Naive thymus-derived CD8-positive, alpha-beta T cell (primary cell): Measurements from ENCODE around the gene COL8A1. TPM values are rescaled to one million over a fixed set of nuclear protein-coding genes. Genes with fewer than 3 reads are reported as not detected.
"Not testable (repeated sequence)": the region's sequence is repeated elsewhere in the genome, so short reads cannot be mapped to it uniquely, and the experiment has no call there.

ENCODE experiments used
- ATAC-seq, 2 donors: fragments of 150-1000 bp; cut with Tn5 transposase in 1 of 2; sonication (Bioruptor Pico), chemical (Tn5 transposase) in 1 of 2; 1 replicate in 1 of 2; 2 replicates in 1 of 2; pipeline ENCODE4 v1.10.0; 2021; ENCODE audit warnings: mild to moderate bottlenecking in 2 of 2, moderate library complexity in 2 of 2
- POLR2A ChIA-PET: fragments of 350-600 bp; sonication (Branson Sonifier 250); formaldehyde crosslinking; loops from one replicate; lab custom pipeline; 2021; ENCODE audit warnings: antibody characterized with exemption; lab: Charles Lee
- DNase-seq, 10 donors: peaks; one replicate each; pipeline versions ENCODE4 v3.0.0 to v3.0.0-alpha.2; 2020 to 2022
- H3K27ac Mint-ChIP-seq, 10 donors: one replicate each; pipeline ENCODE4 v1.8.0; 2020 to 2022; ENCODE audit warnings: mild to moderate bottlenecking in 10 of 10, mixed read lengths in 10 of 10, moderate library complexity in 4 of 10, inconsistent platforms in 1 of 10
- H3K27me3 Mint-ChIP-seq, 5 donors: one replicate each; pipeline ENCODE4 v1.8.0; 2021 to 2022; ENCODE audit warnings: mixed read lengths in 5 of 5
- H3K36me3 Mint-ChIP-seq, 3 donors: one replicate each; pipeline ENCODE4 v1.8.0; 2020 to 2022; ENCODE audit warnings: mixed read lengths in 3 of 3, mild to moderate bottlenecking in 2 of 3, inconsistent platforms in 1 of 3
- H3K4me1 Mint-ChIP-seq, 4 donors: one replicate each; pipeline ENCODE4 v1.8.0; 2021 to 2022; ENCODE audit warnings: mixed read lengths in 4 of 4
- H3K4me3 Mint-ChIP-seq, 10 donors: one replicate each; pipeline ENCODE4 v1.8.0; 2020 to 2022; ENCODE audit warnings: mild to moderate bottlenecking in 10 of 10, mixed read lengths in 10 of 10, moderate library complexity in 6 of 10, inconsistent platforms in 1 of 10
- H3K9me3 Mint-ChIP-seq, 9 donors: one replicate each; pipeline ENCODE4 v1.8.0; 2020 to 2022; ENCODE audit warnings: mixed read lengths in 9 of 9, mild to moderate bottlenecking in 3 of 9, inconsistent platforms in 1 of 9, moderate library complexity in 1 of 9
- polyA plus RNA-seq, 3 donors: library from polyadenylated mRNA; unstranded; fragments of 300-500 nt; fragmentation: Illumina TruSeq; gene quantifications; one replicate each; pipeline ENCODE4 v1.2.3, GENCODE V29; 2021
- total RNA-seq, 8 experiments: library from RNA in 2 of 8; stranded (reverse) in 2 of 8; gene quantifications; one replicate each; pipeline ENCODE4 v1.2.3 and lab custom pipeline; 2021 to 2026

The COL8A1 gene
- total RNA-seq: under 1 TPM in 1 of 2 experiments, not detected in 1; 0.21 TPM
- not detected for polyA plus RNA-seq
- total RNA-seq (lab: John Stamatoyannopoulos, UW): 0 to 0.15 (median 0) reads per million in 6 experiments

- Mint-ChIP-seq H3K27ac (peak within 1 kb of the TSS in 1 of 10 donors; percentile 17), H3K36me3 (peaks cover 0 to 4% (median 0%) of the 10 kb centered on the region in 3 donors), H3K9me3 (peaks cover 0 to 8% (median 0%) of the 10 kb centered on the region in 9 donors), H3K27me3 (peaks cover 44 to 75% (median 54%) of the 10 kb centered on the region in 5 donors), H3K4me1 (peaks cover 11 to 19% (median 14%) of the 10 kb centered on the region in 4 donors), H3K4me3 (peak within 1 kb of the TSS; percentile 1 to 78 (median 66))
- DNase-seq (peak in 1 of 10 donors; percentile 60), ATAC-seq (no peak)
- POLR2A ChIA-PET: no interaction called here
Observed at GRCh38 chr3:99638167-99638948, at the start of gene COL8A1. Gene COL8A1 (plus strand): TSS chr3:99638594. CDS start chr3:99790683, 152,089 bp downstream.

GRCh38 chr3:99589168-99589567 is 49.2 kb upstream of the COL8A1 start:
- H3K9me3 Mint-ChIP-seq: peaks cover 0 to 18% (median 0%) of the 10 kb centered on the region in 9 donors
- H3K4me3 Mint-ChIP-seq, H3K27me3 Mint-ChIP-seq, DNase-seq, POLR2A ChIA-PET, H3K27ac Mint-ChIP-seq, H3K36me3 Mint-ChIP-seq, H3K4me1 Mint-ChIP-seq, ATAC-seq: not testable (repeated sequence)

DNA sequence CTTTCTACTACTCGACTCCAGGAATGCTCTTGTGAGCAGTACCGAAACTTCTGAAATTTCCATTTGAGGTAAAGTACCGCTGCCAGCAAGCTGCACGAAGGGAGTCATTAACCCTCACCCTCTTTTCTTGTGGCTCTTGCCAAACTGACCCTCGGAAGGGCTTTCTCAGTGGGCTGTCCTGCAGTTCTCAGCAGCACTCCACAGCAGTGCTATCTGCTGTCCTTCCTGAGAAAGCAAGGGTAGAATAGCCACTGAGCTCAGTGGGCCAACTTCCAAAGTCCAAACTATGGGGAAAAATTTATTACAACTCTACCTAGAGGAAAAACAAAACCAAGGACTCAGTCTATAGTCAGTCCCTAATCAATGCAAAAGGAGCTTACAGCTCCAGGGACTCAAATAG is 38.5 kb upstream of the COL8A1 start:
- no peak for ATAC-seq
- no peak overlapping the region for H3K4me3 Mint-ChIP-seq
- POLR2A ChIA-PET: no interaction called here
- peaks cover 0 to 2% (median 0%) of the 10 kb centered on the region in 9 donors for H3K9me3 Mint-ChIP-seq
- H3K4me1 Mint-ChIP-seq: no peaks in the 10 kb centered on the region
- H3K36me3 Mint-ChIP-seq: no peaks in the 10 kb centered on the region
- no peak for DNase-seq
- H3K27ac Mint-ChIP-seq: no peak overlapping the region
- no peaks in the 10 kb centered on the region for H3K27me3 Mint-ChIP-seq

DNA sequence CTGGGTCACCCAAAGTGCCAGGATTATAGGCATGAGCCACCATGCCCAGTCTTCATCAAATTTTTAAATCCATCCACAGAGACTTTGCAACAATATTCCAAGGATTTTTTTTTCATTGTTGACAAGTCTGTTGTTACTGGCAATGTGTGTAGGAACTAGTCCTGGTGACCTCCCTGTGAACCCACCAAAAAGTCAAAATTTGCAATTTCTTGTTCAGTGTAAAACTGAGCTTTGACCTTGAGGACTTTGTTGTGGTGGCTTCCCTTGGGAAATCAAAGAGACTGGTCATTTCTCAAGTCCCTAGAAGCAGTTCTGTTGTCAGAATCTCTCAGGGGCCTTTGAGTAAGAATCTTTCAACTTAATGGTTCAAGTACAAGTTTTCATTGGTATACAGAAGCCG is 36.9 kb upstream of the COL8A1 start:
- POLR2A ChIA-PET: no interaction called here
- no peak for DNase-seq
- Mint-ChIP-seq H3K27me3 (no peaks in the 10 kb centered on the region), H3K9me3 (peaks cover 0 to 2% (median 0%) of the 10 kb centered on the region in 9 donors), H3K4me3 (no peak overlapping the region), H3K4me1 (no peaks in the 10 kb centered on the region), H3K36me3 (no peaks in the 10 kb centered on the region), H3K27ac (no peak overlapping the region)
- ATAC-seq: no peak

DNA sequence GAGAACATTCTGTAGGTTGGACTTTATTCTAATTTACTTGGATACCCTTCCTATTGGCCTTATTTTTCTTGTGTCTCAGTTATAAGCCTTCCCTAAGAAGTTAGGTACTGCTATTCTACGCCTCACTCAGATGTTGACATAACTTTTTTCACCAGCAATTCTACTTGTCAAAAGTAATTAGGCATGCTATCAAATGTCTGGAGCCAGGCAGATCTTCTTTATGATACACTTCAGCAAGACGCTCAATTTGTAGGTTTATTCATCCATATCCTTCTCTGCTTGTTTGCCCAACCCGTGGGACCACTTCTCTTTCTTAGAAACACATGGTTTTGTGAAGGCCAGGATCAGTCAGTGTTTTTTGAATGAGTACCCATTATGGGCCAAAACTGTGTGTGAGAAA is 36.2 kb upstream of the COL8A1 start:
- no peaks in the 10 kb centered on the region for H3K4me1 Mint-ChIP-seq
- DNase-seq (no peak), ATAC-seq (no peak)
- H3K9me3 Mint-ChIP-seq: peaks cover 0 to 2% (median 0%) of the 10 kb centered on the region in 9 donors
- no peak overlapping the region for H3K27ac Mint-ChIP-seq
- H3K27me3 Mint-ChIP-seq: no peaks in the 10 kb centered on the region
- POLR2A ChIA-PET: no interaction called here
- no peak overlapping the region for H3K4me3 Mint-ChIP-seq
- no peaks in the 10 kb centered on the region for H3K36me3 Mint-ChIP-seq

- H3K9me3 Mint-ChIP-seq: peaks cover 0 to 6% (median under 1%) of the 10 kb centered on the region in 9 donors
- H3K4me1 Mint-ChIP-seq: no peaks in the 10 kb centered on the region
- POLR2A ChIA-PET: no interaction called here
- no peak overlapping the region for H3K4me3 Mint-ChIP-seq
- peaks cover 0 to 13% (median 2%) of the 10 kb centered on the region in 5 donors for H3K27me3 Mint-ChIP-seq
- ATAC-seq (no peak), DNase-seq (no peak)
- no peak overlapping the region for H3K27ac Mint-ChIP-seq
- H3K36me3 Mint-ChIP-seq: no peaks in the 10 kb centered on the region
Observed at GRCh38 chr3:99607151-99607550, 31.2 kb upstream of the COL8A1 start.

DNA sequence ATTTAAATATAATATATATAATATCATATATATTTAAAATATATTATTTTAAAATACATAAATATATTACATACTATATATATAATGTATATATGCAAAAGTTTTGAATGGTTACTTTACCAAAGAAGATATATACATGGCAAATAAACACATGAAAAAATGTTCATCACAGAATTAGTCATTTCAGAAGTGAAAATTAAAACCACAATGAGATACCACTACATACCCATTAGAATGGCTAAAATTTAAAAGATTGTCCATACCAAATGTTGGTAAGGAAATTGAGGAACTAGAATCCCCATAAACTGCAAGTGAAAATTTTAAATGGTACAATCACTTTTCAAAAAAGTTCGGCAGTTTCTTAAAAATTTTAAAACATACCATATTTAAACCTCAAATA is 23.6 kb upstream of the COL8A1 start:
- no peaks in the 10 kb centered on the region for H3K36me3 Mint-ChIP-seq
- ATAC-seq: no peak

DNA sequence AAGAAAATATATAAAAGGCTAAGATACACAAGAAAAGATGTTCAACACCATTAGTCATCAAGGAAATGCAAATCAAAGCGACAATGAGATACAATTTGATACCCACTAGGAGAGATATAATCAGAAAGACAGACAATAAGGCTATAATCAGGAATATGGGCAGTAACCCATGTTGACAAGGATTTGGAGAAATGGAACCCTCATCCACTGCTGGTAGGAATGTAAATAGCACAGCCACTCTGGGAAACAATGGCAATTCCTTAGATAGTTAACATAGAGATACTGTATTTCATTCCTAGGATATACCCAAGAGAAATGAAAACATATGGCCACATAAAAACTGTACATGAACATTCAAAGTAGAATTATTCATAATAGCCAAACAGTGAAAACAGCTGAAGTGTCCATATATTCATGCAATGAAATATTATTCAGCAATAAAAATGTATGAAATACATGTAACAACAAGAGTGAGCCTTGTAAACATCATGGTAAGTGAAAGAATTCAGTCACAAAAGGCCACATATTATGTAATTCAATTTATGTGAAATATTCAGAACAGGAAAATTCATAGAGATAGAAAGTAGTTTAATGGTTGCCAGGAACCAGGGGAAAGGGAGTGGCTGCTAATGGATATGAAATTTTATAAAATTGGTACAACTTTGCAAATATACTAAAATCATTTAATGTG is 18.2 kb upstream of the COL8A1 start:
- Mint-ChIP-seq H3K9me3 (peaks cover 0 to 18% (median 2%) of the 10 kb centered on the region in 9 donors), H3K4me1 (no peaks in the 10 kb centered on the region), H3K36me3 (no peaks in the 10 kb centered on the region), H3K27me3 (peaks cover 2 to 8% (median 4%) of the 10 kb centered on the region in 5 donors), H3K4me3 (no peak overlapping the region), H3K27ac (no peak overlapping the region)
- POLR2A ChIA-PET: no interaction called here
- ATAC-seq: no peak
- DNase-seq: no peak

More for the DNA sequence above, 23.6 kb upstream of the COL8A1 start:
- no peak overlapping the region for H3K4me3 Mint-ChIP-seq
- H3K9me3 Mint-ChIP-seq: peaks cover 0 to 15% (median 4%) of the 10 kb centered on the region in 9 donors
- peaks cover 3 to 20% (median 5%) of the 10 kb centered on the region in 5 donors for H3K27me3 Mint-ChIP-seq
- POLR2A ChIA-PET: no interaction called here
- no peak for DNase-seq
- no peaks in the 10 kb centered on the region for H3K4me1 Mint-ChIP-seq
- H3K27ac Mint-ChIP-seq: no peak overlapping the region

DNA sequence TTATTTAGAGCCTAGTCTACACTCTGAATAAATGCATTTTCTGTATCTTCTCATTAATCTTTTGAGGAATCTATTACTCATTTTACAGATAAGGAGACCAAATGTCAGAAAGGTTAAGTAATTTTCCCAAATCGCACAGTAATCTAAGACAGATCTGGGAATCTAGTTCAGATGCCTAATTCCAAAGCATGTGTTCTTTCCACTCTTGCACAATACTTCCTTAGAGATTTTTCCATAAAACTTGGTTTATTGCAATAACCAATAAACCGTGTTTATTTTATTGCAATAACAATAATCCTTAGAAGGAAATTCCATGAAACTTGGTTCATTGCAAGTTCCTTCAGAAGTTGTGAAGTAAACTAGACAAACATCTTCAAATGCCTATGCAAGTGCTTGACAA is 17.4 kb upstream of the COL8A1 start:
- Mint-ChIP-seq H3K4me1 (no peaks in the 10 kb centered on the region), H3K27me3 (peaks cover 0 to 8% (median 2%) of the 10 kb centered on the region in 5 donors)

DNA sequence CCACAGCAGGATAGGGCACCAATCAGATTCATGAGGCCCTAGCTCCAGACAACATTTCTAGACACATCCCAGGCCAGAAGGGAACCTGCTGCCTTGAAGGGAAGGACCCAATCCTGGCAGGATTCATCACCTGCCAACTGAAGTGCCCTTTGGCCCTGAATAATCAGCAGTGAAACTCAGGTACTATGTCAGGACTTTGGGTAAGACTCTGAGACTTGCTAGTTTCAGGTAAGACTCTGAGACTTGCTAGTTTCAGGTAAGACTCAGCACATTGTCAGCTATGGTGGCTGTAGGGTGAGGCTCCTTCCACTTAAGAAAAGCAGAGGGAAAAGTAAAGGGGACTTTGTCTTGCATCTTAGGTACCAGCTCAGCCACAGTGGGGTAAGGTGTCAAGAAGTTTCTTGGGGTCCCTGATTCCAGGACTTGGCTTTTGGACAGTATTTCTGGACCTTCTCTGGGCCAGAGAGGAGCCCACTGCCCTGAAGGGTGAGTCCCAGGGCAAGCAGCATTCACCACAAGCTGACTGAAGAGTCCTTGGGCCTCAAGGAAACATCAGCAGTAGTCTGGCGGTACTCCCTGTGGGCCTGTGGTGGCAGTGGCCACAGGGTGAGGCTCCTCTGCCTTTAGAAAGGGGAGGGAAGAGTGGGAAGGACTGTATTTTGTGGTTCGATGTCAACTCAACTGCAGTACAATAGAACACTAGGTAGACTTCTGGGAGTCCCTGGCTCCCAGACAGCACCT is 13.7 kb upstream of the COL8A1 start:
- DNase-seq (no peak), ATAC-seq (no peak)
- H3K4me1 Mint-ChIP-seq: no peaks in the 10 kb centered on the region
- POLR2A ChIA-PET: no interaction called here
- H3K36me3 Mint-ChIP-seq: no peaks in the 10 kb centered on the region
- no peak overlapping the region for H3K4me3 Mint-ChIP-seq
- peaks cover 0 to 3% (median 1%) of the 10 kb centered on the region in 5 donors for H3K27me3 Mint-ChIP-seq
- peaks cover 0 to 7% (median 0%) of the 10 kb centered on the region in 9 donors for H3K9me3 Mint-ChIP-seq
- no peak overlapping the region for H3K27ac Mint-ChIP-seq

More for the DNA sequence above, 17.4 kb upstream of the COL8A1 start:
- Mint-ChIP-seq H3K36me3 (no peaks in the 10 kb centered on the region), H3K27ac (no peak overlapping the region), H3K4me3 (no peak overlapping the region), H3K9me3 (peaks cover 0 to 11% (median 1%) of the 10 kb centered on the region in 9 donors)
- DNase-seq: no peak
- POLR2A ChIA-PET: no interaction called here
- no peak for ATAC-seq

DNA sequence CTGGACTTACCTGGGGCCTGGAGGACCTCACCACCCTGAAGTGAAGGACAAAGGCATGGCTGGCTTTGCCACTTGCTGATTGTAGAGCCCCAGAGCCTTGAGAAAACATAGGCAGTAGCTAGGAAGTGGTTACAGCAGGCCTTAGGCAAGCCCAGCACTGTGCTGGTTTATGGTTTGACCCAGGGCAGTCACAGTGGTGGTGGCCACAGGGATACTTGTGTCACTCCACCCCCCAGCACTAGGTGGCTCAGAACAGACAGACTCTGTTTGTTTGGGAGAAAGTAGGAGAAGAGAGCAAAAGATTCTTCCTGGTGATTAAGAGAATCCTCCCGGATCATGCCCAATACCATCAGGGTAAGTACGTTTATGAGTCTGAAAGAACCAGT is 13.2 kb upstream of the COL8A1 start:
- H3K4me1 Mint-ChIP-seq: no peaks in the 10 kb centered on the region
- DNase-seq: no peak
- H3K4me3 Mint-ChIP-seq: no peak overlapping the region
- POLR2A ChIA-PET: no interaction called here
- no peaks in the 10 kb centered on the region for H3K36me3 Mint-ChIP-seq
- no peak for ATAC-seq
- peaks cover 0 to 3% (median 2%) of the 10 kb centered on the region in 5 donors for H3K27me3 Mint-ChIP-seq
- H3K9me3 Mint-ChIP-seq: peaks cover 0 to 7% (median 0%) of the 10 kb centered on the region in 9 donors
- no peak overlapping the region for H3K27ac Mint-ChIP-seq

DNA sequence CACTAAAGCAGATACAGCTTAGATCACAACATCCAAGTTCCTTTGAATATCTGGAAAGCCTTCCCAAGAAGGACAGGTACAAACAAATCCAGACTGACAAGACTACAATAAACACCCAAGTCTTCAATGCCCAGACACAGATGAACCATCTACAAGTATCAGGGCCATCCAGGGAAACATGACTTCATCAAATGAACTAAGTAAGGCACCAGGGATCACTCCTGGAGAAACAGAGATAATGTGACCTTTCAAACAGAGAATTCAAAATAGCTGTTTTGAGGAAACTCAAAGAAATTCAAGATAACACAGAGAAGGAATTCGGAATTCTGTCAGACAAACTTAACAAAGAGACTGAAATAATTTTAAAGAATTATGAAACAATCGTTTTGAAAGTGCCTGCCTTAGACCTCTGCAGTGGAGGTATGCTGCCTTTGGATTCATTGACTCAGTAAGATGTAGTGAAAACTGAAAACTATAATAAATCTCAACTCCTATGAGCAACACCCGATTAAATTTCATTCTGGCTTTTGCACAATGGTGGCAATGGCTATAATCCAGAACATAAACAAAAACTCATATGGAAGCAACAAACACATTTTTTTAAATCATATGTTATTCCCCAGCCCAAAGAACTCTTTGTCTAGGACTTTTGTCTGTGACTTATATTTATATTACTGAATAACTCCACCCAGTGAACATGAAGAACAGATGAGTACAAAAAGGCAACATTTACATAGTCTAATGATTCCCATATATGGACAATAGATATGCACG is 12.6 kb upstream of the COL8A1 start:
- POLR2A ChIA-PET: no interaction called here
- Mint-ChIP-seq H3K36me3 (no peaks in the 10 kb centered on the region), H3K9me3 (peaks cover 0 to 2% (median 0%) of the 10 kb centered on the region in 9 donors), H3K4me1 (no peaks in the 10 kb centered on the region), H3K27me3 (peaks cover 0 to 6% (median 3%) of the 10 kb centered on the region in 5 donors), H3K4me3 (no peak overlapping the region), H3K27ac (no peak overlapping the region)
- ATAC-seq (no peak), DNase-seq (no peak)
